Iris pigment epithelial cell (primary cell): ENCODE results near the gene GNPAT.
"Not testable (repeated sequence)": the region's sequence is repeated elsewhere in the genome, so short reads cannot be mapped to it uniquely, and the experiment has no call there.

Source experiments
- DNase-seq: peaks from one replicate; pipeline ENCODE4 v3.0.0-alpha.2; 2011; ENCODE audit warnings: low read depth

Gene GNPAT

DNA sequence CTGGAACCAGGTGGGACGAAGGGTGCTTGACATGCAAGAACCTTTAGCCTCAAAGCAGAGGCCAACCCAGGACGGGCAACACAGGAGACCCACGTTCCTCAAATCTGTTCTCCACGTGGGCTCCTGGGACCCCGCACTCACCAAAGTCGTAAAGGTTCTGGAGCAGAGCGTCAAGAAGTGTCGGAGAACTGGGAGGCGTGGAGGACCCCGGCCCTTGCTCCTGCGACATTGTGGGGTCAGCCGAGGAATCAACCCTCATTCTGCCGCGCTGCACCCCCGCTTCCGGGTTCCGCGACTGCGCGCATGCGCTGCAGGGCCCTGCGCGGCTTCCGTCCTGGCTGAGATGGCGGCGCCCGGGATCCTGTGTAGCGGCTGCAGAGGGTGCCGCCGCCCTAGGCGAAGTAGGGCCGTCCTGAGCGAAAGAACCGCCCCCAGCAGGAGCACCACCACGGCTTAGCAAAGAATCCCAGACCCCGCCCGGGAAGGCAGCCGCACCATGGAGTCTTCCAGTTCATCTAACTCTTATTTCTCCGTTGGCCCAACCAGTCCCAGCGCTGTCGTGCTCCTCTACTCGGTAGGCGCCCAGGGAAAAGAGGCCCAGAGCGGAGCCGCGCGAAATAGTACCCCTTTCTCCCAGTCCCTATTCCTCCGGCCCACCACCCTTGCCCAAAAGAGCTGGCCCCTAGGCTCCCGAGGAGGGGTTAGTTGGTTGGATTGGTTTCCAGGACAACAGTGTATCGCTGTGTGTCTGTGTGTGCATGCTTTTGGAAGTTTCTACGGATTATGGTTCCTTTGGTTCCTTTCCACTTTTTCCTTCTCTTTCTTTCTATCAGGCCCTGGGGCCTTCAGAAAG is at the start of gene GNPAT:
GNPAT (plus strand) TSS at position 330 of the 853 bp plus-strand sequence; CDS start at position 497, 167 bp downstream.
- DNase-seq = peak; percentile 78

DNA sequence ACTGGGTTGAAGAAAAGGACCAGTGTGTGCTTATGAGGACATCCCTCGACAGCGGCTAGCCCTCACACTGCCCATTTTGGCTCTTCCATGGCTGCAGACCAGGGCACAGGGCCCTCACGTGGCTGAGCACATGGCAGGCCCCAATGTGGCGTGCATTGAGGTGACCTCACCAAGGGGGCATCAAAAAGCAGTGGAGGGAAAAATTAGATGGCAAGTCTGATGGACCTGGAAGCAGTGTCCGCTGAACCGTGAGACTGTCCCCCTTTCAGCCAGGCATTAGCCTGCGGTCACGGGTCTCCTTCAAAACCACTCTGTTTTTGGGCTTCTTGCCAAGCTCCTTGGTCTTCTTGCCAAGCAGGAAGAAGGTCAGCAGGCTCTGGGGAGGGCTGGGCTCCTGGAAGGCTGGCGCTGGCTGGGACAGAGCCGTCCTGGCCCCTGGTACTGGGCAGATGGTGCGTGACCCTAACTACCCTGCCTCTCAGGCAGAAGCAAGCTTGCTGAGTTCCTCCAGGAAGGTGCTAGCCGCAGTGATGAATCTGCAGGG is 48.3 kb upstream of the GNPAT start:
- peak; percentile 25 for DNase-seq

DNA sequence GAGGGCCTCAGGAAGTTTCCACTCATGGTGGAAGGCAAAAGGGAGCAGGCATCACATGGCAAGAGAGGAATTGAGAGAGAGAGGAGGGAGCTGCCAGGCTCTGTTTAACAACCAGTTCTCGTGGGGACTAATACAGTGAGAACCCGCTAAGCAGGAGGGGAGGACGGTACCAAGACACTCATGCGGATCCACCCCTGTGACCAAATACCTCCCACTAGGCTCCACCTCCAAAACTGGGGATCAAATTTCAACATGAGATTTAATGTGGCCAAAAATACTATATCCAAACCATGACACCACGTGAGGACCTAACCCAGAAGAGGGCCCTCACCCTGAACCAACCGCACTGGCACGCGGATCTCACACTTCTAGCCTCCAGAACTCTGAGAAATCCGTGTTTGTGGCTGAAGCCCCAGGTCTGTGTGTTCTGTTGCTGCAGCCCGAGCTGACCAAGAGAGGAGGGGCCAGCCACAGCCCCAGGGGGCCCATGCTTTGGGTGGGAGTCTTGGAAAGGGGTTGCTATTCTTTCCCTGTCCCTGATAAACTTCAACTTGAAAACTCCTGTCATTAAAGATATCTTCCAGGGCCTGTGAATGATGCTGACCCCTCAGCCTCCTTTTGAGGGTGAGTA is 47.2 kb upstream of the GNPAT start:
- DNase-seq = peak; percentile 16

DNA sequence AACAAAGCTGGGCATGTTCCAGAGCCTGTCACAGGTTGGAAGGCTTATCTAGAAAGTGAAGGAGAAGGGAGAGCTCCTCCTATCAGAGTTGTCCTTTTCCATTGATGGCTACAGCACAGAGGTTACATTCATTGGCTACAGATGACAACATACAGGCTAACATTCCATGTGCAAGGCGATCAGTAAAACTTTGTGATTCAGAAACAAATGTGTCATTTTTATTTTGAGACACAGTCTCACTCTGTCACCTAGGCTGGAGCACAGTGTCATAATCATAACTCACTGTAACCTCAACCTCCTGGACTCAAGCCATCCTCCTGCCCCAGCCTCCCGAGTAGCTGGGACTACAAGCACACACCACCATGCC is 46.6 kb upstream of the GNPAT start:
- no peak for DNase-seq

DNA sequence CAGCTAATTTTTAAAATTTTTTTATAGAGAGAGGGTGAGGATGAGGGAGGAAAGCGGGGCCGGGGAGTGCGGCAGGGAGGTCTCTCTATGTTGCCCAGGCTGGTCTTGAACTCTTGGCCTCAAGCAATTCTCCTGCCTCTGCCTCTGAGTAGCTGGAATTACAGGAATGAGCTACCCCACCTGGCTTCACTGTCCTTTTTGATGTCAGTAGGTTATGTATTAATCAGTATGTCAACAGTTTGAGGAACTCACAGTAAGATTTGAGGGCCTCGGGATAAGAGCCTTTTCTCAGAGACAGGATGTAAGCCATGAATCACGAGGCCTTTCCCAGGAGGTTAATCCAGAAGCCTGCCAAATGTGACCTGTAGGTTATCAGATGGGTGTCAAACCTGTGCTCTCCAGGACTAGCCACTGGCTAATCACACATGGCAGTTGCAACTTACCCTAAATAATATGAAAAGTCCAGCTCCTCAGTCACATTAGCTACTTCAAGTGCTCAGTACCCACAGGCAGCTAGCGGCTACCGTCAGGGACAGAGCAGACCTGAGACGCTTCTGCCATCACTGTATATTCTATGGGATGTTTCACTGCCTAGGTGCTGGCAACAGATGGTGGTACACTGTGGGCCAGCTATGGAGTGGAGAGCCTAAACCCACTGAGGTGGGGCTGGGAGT is 46.0 kb upstream of the GNPAT start:
- DNase-seq = peak; percentile 12

DNA sequence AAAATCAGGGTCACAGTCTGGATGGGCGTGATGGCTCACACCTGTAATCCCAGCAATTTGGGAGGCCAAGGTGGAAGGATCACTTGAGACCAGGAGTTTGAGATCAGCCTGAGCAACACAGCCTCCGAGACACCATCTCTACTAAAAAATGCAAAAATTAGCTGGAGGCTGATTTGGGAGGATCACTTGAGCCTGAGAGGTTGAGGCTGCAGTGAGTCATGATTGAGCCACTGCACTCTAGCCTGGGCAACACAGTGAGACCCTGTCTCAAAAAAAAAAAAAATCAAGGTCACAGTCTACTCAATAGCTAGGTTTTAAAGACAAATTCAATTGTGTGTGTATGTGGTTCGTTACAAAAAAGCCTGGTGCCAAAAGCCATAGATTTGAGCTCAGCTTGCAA is 44.7 kb upstream of the GNPAT start:
- DNase-seq = no peak

DNA sequence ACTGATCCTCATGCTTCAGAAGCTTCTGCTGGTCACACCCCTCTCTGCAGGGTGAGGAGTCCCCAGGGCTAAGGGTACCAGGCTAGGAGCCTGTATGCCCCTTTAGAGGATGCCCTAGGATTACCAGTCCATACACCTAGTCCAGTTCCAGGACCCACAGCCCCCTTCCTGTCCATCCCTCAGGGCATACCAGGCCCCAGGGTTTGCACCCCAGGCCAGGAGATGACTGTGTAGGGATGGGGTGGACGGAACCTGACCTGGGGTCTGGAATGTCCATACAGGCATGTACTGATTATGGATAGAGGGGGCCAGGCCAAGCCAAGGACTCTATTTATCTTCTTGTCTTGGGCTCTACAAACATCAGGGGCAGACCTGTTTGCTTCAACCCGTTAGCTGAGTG is 44.3 kb upstream of the GNPAT start:
- DNase-seq = no peak

DNA sequence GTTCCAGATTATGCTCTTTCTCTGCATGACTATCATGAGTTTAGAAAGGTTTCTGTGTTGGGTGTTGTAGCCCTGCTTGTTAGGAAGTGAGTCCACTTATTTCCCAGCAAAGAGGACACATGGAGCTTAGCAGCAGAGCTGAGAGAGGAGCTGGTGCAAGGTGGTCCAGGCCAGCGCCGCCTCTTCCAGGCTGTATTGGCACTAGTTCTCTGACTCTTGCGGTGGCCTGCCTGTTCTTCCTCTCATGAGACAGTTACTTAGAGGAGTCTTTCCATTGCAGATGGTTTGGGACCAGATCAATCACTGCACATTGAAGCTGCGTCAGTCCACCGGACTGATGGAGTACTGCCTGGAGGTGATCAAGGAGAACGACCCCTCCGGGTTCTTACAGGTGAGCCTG is 41.1 kb upstream of the GNPAT start:
- no peak for DNase-seq

DNA sequence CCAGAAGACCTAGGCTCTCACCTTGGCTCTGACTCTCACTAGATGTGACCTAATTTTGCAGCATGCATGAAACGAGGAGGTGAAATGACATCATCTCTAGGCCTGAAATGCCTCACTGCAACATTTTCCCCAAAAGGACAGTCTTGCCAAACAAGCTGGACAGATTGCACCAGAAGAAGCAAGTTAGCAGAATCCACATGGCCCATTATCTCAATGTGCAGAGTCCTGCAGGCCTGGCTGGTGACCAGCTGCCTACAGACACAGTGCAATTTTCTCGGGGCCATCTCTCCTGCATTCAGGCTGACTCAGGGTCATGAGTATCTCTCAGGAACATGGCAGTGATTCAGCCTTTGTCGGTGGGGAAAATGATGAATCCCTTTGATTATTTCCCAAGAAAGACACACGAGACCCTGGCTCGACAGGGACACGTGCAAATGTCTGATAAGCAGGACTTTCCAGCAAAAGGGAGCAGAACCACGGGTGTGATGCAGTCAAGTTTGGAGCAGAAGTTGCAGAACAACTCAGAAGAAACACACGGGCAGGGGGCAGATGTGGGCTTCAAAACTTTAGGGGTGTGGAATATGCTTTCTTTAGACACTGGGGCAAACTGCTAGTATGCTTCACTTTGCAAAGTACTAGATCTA is 40.5 kb upstream of the GNPAT start:
- DNase-seq = peak; percentile 58

DNA sequence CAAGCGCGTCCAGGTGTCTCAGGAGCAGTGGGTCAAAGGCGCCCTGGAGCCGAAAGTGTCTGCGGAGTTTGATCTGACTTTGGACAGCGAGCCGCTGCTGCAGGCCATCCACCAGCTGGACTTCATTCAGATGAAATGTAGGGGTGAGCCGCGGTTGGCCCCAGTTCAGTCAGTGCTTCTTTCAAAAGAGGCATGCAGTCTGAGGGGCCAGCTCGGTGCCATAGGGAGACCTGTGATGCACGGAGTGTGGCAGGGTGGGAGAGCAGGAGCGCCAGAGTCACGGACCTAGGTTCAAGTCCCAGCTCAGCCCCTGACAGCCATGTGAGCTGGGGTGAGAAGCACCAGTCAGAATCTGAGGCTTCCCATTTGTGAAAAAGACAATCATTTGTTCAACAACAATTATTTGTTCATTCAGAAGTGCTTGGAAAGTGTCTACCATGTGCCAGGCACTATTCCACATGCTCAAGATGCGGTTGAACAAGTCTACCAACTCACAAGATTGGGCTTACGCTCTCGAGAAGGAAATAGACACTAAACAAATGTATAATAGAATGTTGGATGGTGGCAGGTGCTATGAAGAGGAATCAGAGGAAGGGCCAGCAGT is 39.5 kb upstream of the GNPAT start:
- no peak for DNase-seq

DNA sequence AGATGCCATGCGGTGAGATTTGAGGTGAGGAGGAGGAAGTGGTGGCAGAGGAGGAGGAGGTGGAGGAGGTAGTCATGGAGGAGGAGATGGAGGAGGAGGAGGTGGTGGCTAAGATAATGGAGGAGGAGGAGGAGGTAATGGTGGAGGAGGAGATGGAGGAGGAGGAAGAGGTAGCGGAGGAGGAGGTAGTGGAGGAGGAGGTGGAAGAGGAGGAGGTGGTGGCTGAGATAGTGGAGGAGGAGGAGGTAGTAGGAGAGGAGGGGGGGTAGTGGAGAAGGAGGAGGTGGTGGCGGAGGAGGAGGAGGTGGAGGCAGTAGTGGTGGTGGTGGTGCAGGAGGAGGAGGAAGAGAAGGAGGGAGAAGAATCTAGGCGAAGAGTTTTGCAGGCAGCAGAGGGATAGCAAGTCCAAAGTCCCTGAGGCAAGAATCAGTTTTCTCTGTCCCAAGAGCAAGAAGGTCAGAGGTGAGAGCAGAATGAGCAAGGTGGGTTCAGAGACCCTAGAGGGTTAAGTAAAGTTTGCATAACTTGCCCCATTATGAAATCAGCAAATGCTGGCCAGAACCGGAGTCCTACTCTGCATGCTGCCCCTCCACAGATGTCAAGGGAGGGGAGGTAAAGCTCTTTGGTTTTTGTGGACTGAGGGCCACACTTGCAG is 38.9 kb upstream of the GNPAT start:
- DNase-seq = no peak

DNA sequence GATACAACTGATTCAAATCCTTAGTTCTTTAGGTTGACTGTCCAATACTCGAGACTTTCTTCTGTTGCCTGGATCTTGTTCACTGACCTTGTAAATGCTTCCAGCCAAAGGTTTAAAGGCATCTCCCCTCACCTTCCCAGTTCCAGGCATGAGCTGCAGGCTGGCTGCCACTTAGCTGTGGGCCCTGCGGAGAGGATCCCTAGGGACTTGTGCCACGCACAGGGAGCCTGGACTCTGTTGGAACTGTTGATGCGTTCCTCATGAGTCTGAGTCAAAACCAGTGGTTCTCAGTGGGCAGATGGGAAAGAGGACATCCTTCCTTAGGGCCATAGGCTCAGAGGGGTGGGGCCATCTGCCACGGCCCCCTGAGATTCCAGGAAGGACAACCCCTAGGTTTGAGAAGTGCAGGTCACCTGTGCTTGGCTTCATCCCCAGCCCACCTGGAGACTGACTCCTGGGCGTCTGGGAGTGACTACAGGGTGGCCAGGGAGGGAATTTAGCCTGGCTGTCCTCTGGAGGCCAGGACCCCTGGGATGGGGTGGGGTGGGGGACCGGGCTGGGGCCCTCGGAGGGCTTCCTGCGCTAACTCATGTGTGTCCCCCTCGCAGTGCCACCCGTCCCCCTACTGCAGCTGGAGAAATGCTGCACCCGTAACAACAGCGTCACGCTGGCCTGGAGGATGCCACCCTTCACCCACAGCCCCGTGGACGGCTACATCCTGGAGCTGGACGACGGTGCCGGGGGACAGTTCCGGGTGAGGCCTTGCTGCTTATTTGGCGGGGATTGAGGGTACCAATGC is 37.6 kb upstream of the GNPAT start:
- DNase-seq = no peak

DNA sequence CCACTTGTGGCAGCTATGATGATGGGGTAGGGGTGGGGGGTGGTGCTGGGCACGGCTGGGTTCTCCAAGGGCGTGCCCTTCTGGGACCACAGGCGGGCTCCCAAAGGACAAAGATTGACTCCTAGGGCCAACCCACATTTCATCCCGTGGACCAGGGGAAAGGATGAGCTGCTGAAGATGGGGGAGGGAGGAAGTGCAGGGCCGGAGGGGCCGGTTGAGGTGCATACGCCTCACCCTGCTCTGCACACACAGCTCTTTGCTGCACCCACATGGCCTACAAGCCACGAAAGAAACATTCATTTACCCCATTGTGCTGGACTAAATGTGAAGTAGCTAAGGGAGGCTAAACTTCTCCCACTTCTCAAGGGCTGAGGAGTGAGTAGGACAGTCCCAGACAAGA is 34.2 kb upstream of the GNPAT start:
- peak; percentile 41 for DNase-seq

DNA sequence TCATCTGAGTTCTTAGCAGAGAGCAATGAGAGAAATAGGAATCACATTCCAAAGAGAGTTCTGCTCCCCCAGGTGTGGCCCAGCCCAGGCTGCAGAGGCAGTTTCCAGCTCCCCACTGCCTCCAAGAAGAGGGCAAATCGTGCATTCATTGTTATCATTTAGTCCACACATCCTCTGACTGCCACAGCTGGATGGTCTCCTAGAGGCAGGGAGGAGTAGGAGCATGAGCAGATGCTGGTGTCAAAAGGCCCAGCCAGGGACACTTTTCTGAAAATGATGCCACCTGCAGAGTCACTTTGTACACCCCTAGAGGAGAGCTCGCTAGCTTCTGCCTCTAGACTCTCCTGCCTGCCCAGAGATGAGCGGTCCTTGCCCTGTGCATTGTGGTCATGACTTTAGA is 33.6 kb upstream of the GNPAT start:
- DNase-seq = no peak

DNA sequence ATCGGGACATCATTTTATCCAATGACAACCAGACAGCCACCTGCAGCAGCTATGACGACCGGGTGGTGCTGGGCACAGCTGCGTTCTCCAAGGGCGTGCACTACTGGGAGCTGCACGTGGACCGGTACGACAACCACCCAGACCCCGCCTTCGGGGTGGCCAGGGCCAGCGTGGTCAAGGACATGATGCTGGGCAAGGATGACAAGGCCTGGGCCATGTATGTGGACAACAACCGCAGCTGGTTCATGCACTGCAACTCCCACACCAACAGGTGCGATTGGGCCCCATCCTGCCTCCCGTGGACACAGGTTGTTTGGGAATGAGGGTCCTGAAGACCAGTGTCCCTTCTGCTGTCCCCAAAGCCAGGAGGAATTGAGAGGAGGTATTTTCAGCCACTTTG is 32.0 kb upstream of the GNPAT start:
- no peak for DNase-seq

DNA sequence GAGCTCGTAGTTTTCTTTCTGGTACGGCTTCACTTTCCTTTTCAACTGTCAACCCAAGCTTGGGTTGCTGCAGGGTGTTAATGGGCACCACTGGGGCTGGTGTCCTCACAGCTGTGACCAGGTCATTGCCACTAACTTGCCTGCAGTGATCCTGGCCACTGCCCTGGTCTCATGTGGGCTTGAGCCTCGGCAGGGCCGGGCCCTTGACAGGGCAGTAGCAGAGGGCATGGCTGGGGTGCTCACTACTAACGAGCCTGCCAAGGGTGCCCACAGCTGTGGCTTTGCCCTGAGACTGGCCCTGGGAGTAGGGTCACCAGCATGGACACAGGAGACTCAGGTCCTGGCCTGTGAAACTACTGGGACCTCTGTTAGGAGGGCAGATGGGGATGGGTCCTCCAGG is 31.5 kb upstream of the GNPAT start:
- DNase-seq = no peak

DNA sequence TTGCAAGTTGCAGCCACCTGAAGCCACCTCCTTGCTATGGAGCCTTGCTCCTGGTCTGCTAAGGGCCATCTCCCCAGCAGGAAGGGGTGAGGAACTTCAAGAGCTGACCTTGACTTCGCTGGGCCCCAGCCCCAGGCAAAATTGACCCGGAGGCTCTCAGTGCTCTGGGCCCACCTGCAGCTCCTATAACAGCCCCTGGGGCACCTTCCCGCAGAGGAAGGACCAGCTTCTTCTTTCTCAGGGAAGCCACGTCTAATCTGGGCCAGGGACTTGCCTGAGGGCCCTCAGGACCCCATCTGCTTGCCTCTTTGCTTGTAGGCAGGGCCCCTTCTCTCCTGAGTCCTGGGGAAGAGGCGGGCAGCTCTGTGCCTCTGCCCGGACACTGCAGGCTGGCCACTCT is 30.9 kb upstream of the GNPAT start:
- DNase-seq = no peak

DNA sequence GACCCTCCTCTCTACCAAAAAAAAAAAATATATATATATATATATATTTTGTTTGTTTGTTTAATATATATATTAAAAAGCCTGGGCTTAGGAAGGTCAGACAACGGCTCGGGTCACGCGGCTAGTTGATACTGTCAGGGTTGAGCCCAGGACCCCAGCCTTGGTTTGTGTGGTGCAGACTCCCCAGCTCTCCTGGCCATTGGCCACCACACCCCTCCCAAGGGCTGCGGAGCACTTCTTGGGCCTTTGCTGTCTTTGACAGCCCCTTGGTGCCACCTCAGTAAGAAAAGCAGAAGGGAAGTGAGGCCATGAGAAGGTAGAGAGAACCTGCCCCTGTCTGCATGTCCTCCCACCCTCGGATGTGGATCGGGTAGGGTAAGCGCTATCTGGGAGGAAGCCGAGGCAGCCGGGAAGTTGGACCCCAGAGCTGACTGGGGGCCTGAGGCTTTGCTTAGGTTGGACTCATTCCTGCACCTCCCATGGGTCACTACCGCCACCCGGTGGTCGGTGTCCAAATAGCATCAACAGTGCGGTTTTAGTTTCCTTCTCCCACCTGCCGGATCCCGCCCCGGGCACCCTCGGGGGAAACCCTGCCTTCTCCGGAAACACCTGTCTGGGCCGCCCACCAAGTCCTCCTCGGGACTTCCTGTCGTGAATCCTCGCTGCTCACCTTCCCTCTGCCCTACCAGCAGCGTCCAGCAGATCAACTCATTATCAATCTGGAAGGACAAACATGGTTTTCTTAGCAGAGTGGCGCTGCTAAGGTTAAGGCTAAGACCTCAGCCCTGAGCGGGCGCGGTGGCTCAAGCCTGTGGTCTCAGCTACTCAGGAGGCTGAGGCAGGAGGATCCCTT is 29.8 kb upstream of the GNPAT start:
- peak; percentile 42 for DNase-seq

DNA sequence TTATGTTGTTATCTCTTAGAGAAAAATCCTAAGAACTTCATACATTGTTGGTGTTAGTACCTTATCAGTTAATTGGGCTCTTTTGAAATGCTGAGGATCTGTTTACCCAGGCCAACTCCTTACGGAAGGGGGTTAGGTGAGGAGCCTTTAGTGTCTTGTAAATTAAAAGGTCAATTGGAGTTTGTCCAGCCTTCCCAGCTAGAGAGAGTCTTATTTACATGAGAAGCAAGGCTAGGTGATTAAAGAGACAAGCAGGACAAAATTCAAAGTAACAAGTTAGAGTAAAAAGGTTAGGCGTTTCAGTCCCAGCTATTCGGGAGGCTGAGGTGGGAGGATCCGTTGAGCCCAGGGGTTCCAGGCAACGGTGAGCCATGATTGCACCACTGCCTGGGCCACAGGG is 28.7 kb upstream of the GNPAT start:
- DNase-seq = not testable (repeated sequence)
